ENCODE measurements around the gene GRM7. TPM values are rescaled to one million over a fixed set of nuclear protein-coding genes. Genes with fewer than 3 reads are reported as not detected.

The GRM7 gene
- not detected in 2 replicates for total RNA-seq

DNA sequence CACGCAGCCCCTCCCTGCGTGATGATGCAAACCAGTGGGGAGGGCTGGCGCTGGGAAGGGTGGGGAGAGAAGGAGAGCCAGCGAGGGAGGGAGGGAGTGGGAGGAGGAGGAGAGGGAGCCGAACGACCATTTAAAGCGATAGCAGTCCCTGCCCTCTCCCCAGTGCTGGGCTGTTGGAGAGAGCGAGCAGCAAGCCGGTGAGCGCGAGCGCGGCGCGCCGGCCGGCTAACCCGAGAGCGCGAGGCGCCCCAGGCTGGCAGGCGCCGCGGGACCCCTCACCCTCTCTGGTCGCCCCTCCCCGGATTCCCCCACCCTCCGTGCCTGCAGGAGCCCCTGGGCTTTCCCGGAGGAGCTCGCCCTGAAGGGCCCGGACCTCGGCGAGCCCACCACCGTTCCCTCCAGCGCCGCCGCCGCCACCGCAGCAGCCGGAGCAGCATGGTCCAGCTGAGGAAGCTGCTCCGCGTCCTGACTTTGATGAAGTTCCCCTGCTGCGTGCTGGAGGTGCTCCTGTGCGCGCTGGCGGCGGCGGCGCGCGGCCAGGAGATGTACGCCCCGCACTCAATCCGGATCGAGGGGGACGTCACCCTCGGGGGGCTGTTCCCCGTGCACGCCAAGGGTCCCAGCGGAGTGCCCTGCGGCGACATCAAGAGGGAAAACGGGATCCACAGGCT, at the start of gene GRM7:
Gene GRM7 (plus strand): TSS at position 162 of the 671 bp plus-strand sequence.

Data from hair follicular keratinocyte (primary cell).